Activated CD8-positive, alpha-beta memory T cell treated with anti-CD3 and anti-CD28 coated beads for 24 hours (primary cell): ENCODE data around the gene CZIB.
A peak's percentile ranks its signal among the peaks of the same experiment; 100 is the strongest.
"Not testable (repeated sequence)": the region's sequence is repeated elsewhere in the genome, so short reads cannot be mapped to it uniquely, and the experiment has no call there.

Experiments used
- DNase-seq: peaks from one replicate; pipeline ENCODE4 v3.0.0-alpha.2; 2020

CZIB gene

DNA sequence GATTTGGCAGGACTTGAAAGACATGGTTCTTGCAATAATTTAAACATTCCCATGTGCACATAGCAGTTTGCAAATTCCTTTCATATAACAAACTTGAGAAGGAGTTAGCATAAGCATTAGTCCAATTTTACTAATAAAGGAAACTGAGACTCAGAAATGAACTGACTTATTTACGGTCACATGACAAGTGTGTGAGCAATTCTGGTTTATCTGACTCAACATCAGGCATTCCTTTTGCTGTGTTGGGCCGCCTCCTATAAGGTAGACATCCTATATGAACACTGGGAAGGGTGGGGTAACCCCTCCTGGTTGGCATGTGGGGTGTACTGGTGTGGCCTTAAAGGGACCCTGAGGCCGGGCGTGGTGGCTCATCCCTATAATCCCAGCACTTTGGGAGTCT, 32.3 kb downstream of the CZIB start:
- no peak for DNase-seq

- no peak for DNase-seq
Observed at GRCh38 chr1:53187401-53187800, 33.0 kb downstream of the CZIB start.

DNA sequence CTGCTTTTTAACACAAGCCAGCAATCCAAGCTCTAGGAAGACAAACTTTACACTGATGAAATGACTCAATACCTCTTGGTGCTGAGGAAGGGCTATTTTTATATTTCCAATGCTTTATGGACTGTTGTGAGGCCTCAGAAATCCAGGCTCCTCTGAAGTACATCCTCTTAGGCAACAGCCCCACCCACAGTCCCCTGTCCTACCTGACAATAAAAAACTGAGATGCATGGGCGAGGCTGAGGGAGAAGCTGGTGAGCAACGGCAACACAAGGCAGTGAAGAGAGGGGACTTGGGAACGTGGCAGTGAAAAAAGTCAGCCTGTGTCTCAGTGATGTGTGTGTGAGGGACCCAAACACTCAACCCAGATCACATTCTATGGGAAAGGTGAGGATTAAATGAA, 33.9 kb downstream of the CZIB start:
- no peak for DNase-seq

DNA sequence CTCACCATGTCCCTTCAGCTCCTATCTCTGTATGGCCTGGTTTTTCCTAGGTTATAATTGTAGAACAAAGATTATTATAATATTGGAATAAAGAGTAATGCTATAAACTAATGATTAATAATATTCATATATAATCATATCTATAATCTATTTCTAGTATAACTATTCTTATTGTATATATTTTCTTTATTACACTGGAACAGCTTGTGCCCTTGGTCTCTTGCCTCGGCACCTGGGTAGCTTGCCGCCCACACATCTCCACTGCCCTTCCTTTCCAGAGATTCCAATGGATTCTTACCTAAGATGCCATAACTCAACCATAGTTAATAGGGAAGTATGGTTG, 34.5 kb downstream of the CZIB start:
- not testable (repeated sequence) for DNase-seq

GRCh38 chr1:53183095-53183990, 37.1 kb downstream of the CZIB start:
- peak; percentile 15 for DNase-seq

GRCh38 chr1:53182716-53183094, 37.7 kb downstream of the CZIB start:
- DNase-seq, result no peak

DNA sequence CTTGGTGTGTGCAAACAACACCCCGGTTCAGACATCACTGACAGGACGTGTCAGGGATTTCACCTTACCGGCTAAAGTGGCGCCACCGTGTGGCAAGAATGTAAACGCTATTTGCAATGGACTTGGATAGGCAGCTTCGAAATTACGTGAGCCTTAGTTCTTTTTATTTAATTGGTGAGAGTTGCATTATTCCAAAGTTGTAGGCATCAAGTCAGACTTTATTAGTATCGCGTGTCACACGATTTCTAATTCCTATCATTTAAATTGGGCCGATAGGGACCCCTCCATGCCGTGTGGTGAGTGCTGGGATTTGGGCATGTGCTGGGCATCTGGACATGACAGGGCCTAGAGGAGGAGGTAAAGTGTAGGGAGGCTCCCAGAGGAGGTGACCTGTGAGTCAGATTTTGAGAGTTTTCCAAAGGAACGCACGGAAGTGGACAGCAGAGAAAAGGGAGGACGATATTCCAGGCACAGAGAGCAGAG, 38.3 kb downstream of the CZIB start:
- peak; percentile 89 for DNase-seq

DNA sequence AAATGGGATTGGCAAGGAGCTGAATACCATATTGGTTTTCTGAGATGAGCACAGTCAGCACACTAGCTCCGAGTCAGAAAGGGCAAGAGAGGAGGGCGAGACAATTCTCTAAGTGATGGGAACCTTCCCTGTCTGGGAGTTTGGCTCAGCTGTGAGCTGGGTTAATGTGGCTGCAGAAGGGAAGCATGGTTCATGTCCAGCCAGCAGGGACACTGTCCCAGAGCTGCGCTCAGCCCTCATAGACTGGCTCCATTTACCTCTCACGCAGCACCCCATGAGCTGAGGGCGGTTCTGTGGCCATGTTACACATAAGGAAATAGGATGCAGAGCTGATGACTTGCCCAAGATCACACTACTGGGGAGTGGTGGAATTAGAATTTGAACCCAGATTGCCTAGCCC, 39.5 kb downstream of the CZIB start:
- DNase-seq, result no peak

- no peak for DNase-seq
Observed at GRCh38 chr1:53180226-53180625, 40.2 kb downstream of the CZIB start.

GRCh38 chr1:53176452-53177208, 43.8 kb downstream of the CZIB start:
- no peak for DNase-seq

DNA sequence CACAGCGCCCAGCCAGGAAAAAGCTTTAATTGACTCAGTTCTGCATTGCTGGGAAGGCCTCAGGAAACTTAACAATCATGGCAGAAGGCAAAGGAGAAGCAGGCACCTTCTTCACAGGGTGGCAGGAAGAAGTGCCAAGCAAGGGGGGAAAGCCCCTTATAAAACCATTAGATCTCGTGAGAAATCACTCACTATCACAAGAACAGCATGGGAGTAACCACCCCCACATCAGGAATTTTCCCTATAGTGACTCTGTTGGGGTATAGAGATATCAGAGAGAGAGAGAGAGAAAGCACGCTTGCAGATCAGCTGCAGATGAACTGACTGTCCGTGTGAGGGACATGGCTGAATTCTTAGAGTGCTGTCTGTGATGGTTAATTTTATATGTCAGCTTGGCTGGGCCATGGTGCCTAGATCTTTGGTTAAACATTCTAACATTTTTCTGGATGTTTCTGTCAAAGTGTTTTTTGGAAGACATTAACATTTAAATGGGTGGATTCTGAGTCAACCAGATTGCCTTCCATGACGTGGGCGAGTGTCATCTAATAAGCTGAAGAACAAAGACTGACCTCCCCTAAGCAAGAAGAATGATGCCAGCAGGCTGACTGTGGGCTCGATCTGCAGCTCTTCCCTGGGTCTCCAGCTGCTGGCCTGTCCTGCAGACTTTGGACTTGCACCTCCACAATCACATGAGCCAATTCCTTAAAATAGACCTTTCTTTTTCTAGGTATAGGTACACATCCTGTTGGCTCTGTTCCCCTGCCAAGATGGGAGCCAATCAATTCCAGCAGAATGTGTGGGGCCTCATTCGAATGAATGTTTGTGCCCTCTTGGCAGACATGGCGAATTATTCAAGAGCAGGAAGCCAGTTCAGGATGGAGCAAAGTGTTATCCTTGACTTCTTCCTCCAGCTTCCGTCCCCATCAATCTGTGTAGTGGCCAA, 45.2 kb downstream of the CZIB start:
- no peak for DNase-seq

DNA sequence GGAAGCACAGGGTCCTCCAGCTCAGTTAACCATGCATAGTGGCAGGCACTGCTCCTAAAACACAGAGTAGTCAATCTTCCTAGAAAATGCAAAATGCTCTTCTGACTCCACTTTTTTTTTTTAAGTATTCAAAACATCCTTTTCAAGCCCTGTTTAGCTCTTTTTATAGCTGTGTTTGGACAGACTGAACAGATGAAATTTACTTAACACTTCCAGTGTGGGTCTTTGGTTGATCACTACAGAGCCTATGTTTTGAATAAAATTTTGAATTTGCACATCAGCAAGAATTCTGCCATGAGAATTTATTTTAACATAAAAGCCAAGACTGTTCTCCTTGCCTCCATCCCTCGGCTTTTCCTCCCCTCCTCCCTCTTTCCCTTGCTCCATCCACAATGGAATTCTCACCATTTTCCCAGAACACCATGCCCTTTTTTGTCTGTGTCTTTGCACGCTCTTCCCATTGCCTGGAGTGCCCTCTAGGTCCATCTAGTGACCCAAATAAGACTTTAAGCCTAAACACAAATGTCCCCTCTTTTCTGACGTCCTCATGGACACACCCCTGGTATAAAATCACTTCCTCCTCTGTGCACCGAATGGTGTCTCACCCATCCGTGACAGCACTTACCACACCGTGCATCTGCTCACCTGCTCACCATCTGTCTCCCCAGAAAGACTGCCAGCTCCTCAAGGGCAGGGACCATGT, 47.9 kb downstream of the CZIB start:
- no peak for DNase-seq

GRCh38 chr1:53166912-53167311, 53.5 kb downstream of the CZIB start:
- DNase-seq, result no peak

- DNase-seq, result no peak
Observed at GRCh38 chr1:53166366-53166765, 54.1 kb downstream of the CZIB start.

DNA sequence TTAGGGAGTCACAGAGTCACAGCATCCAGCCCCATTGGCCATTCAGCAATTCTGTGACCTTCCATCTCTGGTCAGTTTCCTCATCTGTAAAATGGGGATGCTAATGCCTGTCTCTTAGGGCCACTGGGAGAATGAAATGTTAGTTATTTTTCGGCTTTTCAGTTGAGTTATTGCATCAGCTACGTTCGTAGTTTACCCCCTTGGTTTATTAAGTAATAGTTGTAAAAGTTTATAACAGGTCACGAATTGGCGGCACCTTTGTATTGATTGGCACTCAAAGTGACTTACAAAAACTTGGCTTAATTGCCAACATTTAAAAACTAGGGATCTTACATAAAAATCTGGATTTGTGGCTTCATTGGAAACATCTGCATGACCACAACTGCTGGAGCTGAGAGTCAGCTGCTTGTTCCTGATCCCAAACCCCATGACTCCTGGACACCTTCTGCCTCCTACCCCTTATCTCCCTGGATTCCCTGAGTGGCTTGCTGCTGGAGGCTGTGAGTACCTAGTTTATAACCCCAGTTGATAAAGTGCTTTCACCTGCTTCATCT, 54.9 kb downstream of the CZIB start:
- no peak for DNase-seq
